Central memory CD4-positive, alpha-beta T cell (primary cell): ENCODE measurements around the gene SDK1.

Experiments
- DNase-seq: peaks from one replicate; pipeline ENCODE4 v3.0.0; 2022
- total RNA-seq, 3 experiments: gene quantifications; one replicate each; lab custom pipeline; 2026; lab: John Stamatoyannopoulos, UW

The SDK1 gene, protein sequence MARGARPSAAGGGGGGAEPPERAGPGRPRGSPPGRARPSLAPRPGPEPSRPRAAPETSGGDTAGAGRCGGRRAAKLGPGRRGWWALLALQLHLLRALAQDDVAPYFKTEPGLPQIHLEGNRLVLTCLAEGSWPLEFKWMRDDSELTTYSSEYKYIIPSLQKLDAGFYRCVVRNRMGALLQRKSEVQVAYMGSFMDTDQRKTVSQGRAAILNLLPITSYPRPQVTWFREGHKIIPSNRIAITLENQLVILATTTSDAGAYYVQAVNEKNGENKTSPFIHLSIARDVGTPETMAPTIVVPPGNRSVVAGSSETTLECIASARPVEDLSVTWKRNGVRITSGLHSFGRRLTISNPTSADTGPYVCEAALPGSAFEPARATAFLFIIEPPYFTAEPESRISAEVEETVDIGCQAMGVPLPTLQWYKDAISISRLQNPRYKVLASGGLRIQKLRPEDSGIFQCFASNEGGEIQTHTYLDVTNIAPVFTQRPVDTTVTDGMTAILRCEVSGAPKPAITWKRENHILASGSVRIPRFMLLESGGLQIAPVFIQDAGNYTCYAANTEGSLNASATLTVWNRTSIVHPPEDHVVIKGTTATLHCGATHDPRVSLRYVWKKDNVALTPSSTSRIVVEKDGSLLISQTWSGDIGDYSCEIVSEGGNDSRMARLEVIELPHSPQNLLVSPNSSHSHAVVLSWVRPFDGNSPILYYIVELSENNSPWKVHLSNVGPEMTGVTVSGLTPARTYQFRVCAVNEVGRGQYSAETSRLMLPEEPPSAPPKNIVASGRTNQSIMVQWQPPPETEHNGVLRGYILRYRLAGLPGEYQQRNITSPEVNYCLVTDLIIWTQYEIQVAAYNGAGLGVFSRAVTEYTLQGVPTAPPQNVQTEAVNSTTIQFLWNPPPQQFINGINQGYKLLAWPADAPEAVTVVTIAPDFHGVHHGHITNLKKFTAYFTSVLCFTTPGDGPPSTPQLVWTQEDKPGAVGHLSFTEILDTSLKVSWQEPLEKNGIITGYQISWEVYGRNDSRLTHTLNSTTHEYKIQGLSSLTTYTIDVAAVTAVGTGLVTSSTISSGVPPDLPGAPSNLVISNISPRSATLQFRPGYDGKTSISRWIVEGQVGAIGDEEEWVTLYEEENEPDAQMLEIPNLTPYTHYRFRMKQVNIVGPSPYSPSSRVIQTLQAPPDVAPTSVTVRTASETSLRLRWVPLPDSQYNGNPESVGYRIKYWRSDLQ (N-terminal part only)
- 0 to 1.1 (median 0.35) reads per million in 3 experiments for total RNA-seq

GRCh38 chr7:3300651-3301448, at the start of gene SDK1:
TSS of gene SDK1 (plus strand) at chr7:3301252. CDS start at chr7:3301587, 335 bp downstream.
- peak; percentile 87 for DNase-seq

DNA sequence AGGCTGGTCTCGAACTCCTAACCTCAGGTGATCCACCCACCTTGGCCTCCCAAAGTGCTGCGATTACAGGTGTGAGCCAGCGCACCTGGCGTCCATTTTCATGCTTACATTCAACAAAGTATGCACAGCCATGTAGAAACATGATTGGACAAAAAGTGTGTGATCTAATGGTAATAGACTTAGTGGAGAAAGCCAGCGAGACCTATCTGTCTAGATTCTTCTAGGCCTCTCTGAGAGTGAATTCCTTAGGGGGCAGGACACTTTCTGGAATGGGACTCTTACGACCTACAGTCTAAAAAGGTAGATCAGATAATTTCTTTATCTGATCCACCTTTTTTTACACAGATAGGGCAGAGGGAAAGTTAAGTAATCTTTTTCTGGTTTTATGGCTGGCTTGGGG, 46.3 kb upstream of the SDK1 start:
- DNase-seq, result no peak

DNA sequence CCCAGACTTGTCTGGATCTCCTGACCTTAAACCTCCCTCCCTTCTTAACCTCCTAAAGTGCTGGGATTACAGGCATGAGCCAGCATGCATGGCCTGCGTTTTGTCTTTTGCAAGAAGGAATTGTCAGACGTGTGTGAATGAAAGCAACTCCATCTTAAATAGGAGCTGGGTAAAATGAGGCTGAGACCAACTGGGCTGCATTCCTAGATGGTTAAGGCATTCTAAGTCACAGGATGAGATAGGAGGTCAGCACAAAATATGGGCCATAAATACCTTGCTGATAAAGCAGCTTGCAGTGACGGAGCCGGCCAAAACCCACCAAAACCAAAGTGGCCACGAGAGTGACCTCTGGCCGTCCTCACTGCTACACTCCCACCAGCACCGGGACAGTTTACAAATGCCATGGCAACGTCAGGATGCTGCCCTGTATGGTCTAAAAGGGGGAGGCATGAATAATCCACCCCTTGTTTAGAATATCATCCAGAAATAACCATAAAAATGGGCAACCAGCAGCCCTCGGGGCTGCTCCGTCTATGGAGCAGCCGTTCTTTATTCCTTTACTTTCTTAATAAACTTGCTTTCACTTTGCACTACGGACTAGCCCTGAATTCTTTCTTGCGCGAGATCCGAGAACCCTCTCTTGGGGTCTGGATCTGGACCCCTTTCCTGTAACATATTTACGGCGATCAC, 41.2 kb upstream of the SDK1 start:
- no peak for DNase-seq

DNA sequence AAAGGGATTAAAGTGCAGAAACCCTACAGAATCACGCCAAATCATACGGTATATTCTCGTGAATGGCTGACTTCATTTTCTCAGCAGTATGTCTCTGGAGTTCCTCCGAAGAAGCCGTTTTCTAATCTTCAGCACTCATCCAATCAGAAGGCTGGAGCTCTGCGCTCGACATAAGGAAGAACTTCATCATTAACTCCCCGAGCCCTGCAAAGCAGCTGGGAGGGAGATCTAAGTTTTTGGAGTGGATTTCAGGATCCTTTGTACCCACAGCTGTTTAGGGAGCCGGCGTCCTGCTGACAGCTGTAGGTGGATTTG, 40.7 kb upstream of the SDK1 start:
- DNase-seq, result no peak

DNA sequence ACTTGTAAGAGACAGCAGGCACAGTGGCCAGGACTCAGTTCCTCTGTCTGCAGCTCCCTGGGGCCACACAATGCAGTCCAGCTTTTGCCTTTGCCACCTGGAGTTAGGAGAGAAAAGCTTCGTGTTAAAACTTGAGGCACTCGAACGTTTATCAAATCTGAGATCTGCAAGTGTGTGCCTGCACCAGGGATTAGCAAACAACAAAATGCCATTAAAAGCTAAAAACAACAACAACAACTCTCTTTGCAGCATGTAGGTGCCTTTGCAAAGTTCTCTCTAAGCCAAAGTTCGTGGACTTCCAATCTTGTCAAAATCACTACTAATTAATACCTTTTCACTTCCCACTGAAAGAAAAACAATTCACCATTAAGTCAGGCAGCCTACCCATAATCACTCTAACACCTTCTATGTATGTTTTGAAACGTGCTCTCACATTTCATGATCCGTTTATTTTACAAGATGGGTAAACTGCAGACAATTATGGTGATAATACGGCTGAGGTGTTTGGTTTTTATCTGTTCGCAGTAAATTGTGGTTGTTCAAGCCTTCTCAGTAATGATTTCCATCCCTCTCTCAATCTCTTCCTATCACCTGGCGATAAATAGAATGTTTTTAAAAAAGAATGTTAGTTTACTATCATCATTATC, 36.2 kb upstream of the SDK1 start:
- DNase-seq, result no peak

GRCh38 chr7:3265388-3265787, 35.7 kb upstream of the SDK1 start:
- DNase-seq, result no peak

GRCh38 chr7:3266240-3266639, 34.8 kb upstream of the SDK1 start:
- DNase-seq, result no peak

GRCh38 chr7:3267966-3268690, 32.9 kb upstream of the SDK1 start:
- no peak for DNase-seq

- DNase-seq, result no peak
Observed at GRCh38 chr7:3270362-3270761, 30.7 kb upstream of the SDK1 start.

- DNase-seq, result no peak
Observed at GRCh38 chr7:3271298-3271697, 29.8 kb upstream of the SDK1 start.

- no peak for DNase-seq
Observed at GRCh38 chr7:3272691-3273141, 28.3 kb upstream of the SDK1 start.

- no peak for DNase-seq
Observed at GRCh38 chr7:3274131-3274530, 26.9 kb upstream of the SDK1 start.

DNA sequence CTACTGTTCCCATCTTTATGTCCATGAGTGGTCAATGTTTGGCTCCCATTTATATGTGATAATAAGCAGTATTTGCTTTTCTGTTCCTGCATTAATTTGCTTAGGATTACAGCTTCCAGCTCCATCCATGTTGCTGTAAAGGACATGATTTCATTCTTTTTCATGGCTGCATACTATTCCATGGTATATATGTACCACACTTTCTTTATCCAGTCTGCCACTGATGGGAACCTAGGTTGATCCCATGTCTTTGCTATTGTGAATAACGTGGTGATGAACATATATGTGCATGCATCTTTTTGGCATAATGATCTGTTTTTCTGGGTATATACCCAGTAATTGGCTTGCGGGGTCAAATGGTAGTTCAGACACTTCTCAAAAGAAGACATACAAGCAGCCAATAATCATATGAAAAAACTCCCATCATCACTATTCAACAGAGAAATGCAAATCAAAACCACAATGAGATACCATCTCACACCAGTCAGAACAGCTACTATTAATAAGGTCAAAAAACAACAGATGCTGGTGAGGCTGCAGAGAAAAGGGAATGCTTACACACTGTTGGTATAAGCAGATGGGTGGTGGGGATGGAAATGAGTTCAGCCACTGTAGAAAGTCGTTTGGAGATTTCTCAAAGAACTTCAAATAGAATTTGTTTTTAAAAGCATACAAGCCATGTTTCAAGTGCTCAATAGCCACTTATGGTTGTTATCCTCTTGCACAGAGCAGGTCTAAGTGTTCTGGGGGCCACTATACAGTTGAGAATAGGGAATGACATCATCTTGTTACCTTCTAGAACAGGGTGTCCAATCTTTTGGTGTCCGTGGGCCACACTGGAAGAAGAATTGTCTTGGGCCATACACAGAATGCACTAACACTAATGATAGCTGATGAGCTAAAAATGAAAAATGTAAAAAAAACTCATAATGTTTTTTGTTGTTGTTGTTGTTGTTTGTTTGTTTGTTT, 23.2 kb upstream of the SDK1 start:
- DNase-seq, result no peak

DNA sequence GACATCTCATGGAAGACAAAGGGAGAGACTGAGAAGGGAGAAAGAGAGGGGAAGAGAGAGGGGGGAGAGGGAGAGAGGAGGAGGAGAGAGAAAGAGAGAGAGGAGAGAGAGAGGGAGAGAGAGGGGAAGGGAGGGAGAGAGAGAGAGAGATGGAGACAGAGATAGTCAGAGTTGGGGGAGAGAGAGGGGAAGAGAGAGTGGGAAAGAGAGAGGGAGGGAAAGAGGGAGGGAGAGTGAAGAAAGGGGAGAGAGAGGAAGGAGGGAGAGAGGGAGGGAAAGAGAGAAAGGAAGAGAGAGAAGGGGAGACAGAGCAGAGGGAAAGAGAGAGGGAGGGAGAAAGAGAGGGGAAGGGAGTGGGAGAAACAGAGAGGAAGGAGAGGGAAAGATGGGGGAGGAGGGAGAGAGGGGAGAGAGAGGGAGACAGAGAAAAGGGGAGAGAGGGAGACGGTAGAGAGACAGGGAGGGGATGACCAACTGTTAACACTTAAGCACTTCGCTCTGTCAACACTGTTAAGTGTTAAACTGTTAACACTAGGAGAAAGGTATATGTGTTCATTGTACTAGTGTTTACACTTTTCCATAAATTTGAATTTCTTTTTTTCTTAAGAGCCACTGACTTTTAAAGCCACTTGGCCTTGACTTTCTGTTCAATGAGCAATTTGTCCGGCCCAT, 21.8 kb upstream of the SDK1 start:
- no peak for DNase-seq

DNA sequence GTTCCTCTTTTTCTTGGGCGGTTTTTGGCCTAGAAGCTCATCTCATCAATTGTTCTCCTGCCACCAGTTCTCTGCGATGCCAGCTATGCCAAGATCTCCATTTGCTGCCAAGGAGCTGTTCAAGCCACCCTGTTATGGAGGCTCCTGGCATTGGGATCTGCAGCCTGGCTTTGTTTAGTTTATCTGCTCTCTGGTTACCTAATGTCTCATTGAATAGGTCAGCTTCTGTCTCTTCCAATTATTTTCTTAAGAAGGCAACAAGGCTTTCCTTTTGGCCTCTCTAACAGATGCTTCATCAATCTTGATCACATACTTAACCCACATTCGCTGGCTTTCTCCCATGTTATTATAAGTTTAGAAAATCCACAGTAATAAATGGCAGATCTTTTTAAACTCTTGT, 20.6 kb upstream of the SDK1 start:
- DNase-seq, result no peak

DNA sequence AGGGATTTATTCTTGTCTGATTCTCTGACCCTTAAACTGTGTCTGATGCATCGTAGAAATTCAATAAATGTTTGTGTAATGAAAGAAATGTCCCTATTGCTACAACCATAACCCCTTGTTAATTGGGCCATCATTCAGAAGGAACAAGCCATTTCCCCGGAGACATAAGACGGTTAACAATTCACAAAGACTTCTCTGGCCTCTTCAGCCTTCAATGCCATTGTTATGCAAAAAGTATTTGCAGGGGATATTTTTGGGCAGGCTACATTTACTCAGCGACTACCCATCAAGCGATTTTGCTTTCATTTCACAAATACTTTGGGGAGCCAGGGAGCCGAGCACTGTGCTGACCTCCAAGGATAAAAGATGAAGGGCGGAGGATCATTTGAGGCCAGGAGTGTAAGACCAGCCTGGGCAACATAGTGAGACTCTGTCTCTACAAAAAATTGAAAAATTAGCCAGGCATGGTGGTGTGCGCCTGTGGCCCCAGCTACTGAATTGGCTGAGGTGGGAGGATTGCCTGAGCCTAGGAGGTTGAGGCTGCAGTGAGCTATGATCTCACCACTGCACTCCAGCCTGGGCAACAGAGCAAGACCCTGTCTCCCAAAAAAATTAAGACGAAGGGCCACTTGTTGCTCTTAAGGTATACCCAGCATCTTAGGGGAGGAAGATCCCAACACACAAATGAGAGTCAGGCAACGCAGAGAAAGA, 20.0 kb upstream of the SDK1 start:
- DNase-seq, result no peak

- DNase-seq, result no peak
Observed at GRCh38 chr7:3282457-3282856, 18.6 kb upstream of the SDK1 start.

DNA sequence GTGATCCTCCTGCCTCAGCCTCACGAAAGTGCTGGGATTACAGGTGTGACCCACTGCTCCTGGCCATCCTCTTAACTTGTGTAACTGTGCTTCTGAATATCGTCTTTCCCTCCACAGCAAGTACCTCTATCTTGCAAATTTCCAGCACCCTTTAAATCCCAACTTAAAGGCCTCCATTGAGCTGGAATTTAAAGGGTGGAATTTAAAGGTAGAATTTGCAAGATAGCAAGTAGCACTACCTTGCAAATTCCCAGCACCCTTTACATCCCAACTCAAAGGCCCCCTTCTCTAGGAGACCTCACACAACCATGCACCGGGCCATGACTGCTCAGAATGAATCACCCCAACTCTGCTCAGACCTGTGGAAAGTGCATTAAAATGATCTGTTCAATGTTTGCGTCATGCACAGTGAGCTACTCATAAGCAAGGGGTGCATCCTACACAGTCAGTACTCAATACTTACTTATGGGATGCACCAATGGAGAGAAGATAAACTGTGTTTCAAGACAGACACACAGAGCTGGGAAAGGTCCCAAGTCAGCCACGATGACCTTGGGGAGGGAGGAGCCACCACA, 17.8 kb upstream of the SDK1 start:
- no peak for DNase-seq
